ENCODE results near the gene FOXP1. TPM values are rescaled to one million over a fixed set of nuclear protein-coding genes. Genes with fewer than 3 reads are reported as not detected.
A peak's percentile ranks its signal among the peaks of the same experiment; 100 is the strongest.

FOXP1 gene
- total and polyA plus RNA-seq, 8 donors = 13.4 to 74.1 (median 44.1) TPM

GRCh38 chr3:71559021-71559420 is 24.5 kb downstream of the FOXP1 start:
- no peaks in the 10 kb centered on the region for H3K27me3 ChIP-seq
- DNase-seq (no peak), FAIRE-seq (no peak), ATAC-seq (no peak)
- H3K4me1 ChIP-seq = peaks cover 0 to 9% (median 6%) of the 10 kb centered on the region in 3 donors
- H3K9me3 ChIP-seq = no peaks in the 10 kb centered on the region
- H3K4me3 ChIP-seq = no peak overlapping the region
- H3K36me3 ChIP-seq = no peaks in the 10 kb centered on the region
- intact Hi-C loops (cut with DNase I) = no loop called here
- H3K27ac ChIP-seq = no peak overlapping the region
- WGBS, 2 donors = 96% methylated on average over 3 of the region's 3 CpGs
- TF ChIP-seq CTCF (IDR thresholded peaks at IDR 0.05) = no peak

GRCh38 chr3:71554649-71555048 is 28.9 kb downstream of the FOXP1 start:
- H3K27me3 ChIP-seq = no peaks in the 10 kb centered on the region
- intact Hi-C loops (cut with DNase I) = no loop called here
- 86 to 88% methylated on average over 1 of the region's 1 CpG for WGBS, 2 donors
- no peaks in the 10 kb centered on the region for H3K9me3 ChIP-seq
- DNase-seq (no peak), FAIRE-seq (no peak), ATAC-seq (no peak)
- H3K36me3 ChIP-seq = no peaks in the 10 kb centered on the region
- no peak for TF ChIP-seq CTCF (IDR thresholded peaks at IDR 0.05)
- no peaks in the 10 kb centered on the region for H3K4me1 ChIP-seq
- no peak overlapping the region for H3K27ac ChIP-seq
- H3K4me3 ChIP-seq = no peak overlapping the region

GRCh38 chr3:71551311-71551919 is 32.1 kb downstream of the FOXP1 start:
- no peaks in the 10 kb centered on the region for H3K36me3 ChIP-seq
- intact Hi-C loops (cut with DNase I) = no loop called here
- no peak for DNase-seq
- no peak overlapping the region for H3K4me3 ChIP-seq
- TF ChIP-seq CTCF (IDR thresholded peaks at IDR 0.05) = no peak
- H3K9me3 ChIP-seq = no peaks in the 10 kb centered on the region
- ATAC-seq = no peak
- no peaks in the 10 kb centered on the region for H3K27me3 ChIP-seq
- H3K27ac ChIP-seq = no peak overlapping the region
- no peaks in the 10 kb centered on the region for H3K4me1 ChIP-seq
- 88 to 90% methylated on average over 3 of the region's 3 CpGs for WGBS, 2 donors
- peak; percentile 26 for FAIRE-seq

- intact Hi-C loops (cut with DNase I) = no loop called here
- ATAC-seq (no peak), DNase-seq (no peak), FAIRE-seq (no peak)
- no peaks in the 10 kb centered on the region for H3K9me3 ChIP-seq
- H3K4me1 ChIP-seq = peaks cover 0 to 6% (median 3%) of the 10 kb centered on the region in 3 donors
- TF ChIP-seq CTCF (IDR thresholded peaks at IDR 0.05) = no peak
- H3K27me3 ChIP-seq = no peaks in the 10 kb centered on the region
- H3K36me3 ChIP-seq = no peaks in the 10 kb centered on the region
- 91 to 93% methylated on average over 7 of the region's 7 CpGs for WGBS, 2 donors
- H3K27ac ChIP-seq = no peak overlapping the region
- no peak overlapping the region for H3K4me3 ChIP-seq
These were observed 33.6 kb downstream of the FOXP1 start for GRCh38 chr3:71549951-71550350.

GRCh38 chr3:71548705-71549384 is 34.7 kb downstream of the FOXP1 start:
- Histone ChIP-seq H3K9me3 (no peaks in the 10 kb centered on the region), H3K27me3 (no peaks in the 10 kb centered on the region), H3K4me3 (no peak overlapping the region), H3K36me3 (no peaks in the 10 kb centered on the region), H3K27ac (no peak overlapping the region), H3K4me1 (peaks cover 0 to 6% (median 3%) of the 10 kb centered on the region in 3 donors)
- no peak for FAIRE-seq
- 81 to 87% methylated on average over 4 of the region's 4 CpGs for WGBS, 2 donors
- TF ChIP-seq CTCF (IDR thresholded peaks at IDR 0.05) = no peak
- ATAC-seq = no peak
- intact Hi-C loops (cut with DNase I) = no loop called here
- DNase-seq = no peak
